ENCODE results near the gene MACROD2. TPM values are rescaled to one million over a fixed set of nuclear protein-coding genes. Genes with fewer than 3 reads are reported as not detected.

MACROD2 gene
- total and polyA plus RNA-seq, 2 of the 4 experiments (the other 2 are of a cell fraction), result not detected

DNA sequence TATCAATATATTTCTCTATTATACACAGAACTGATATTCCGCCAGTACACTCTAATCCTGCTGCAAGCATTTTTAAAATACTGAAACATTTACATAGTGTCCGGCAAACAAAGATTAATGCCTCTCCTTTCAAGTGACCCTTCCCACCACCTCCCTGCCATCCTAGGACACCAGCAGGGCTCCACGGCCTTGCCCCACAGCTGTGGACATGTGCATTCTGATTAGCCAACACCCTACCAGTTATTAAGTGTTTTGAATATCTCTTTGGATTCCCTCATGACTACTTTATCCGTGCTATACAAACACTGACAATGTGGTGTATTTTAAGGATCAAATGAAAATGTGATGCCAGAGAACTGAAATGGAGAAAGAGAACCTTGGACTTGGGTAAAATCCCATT lies 1962.8 kb downstream of the MACROD2 start:
- H3K56ac ChIP-seq (ENCODE audit: extremely low read depth, insufficient read depth, low read length), result no peak overlapping the region
- H4K91ac ChIP-seq (ENCODE audit: insufficient read depth, low read depth, low read length), result no peak overlapping the region
- H2AK9ac ChIP-seq (replicated peaks; ENCODE audit: low read depth, low read length, poor library complexity), result no peak overlapping the region
- H2BK15ac ChIP-seq (ENCODE audit: low read depth, low read length), result no peak overlapping the region
- H3K4me1 ChIP-seq (ENCODE audit: control insufficient read depth, insufficient read depth, low read length), result no peaks in the 10 kb centered on the region
- no peak overlapping the region for H3K18ac ChIP-seq (ENCODE audit: low read depth, low read length)
- in situ Hi-C loops (cut with MboI; ENCODE audit: low sequenced_read_pairs) (no loop called here), intact Hi-C loops (cut with micrococcal nuclease) (no loop called here), dilution Hi-C loops (cut with HindIII; ENCODE audit: low sequenced_read_pairs, unreplicated experiment) (no loop called here)
- no peaks in the 10 kb centered on the region for H3K27me3 ChIP-seq (ENCODE audit: control insufficient read depth, insufficient read depth, low read length)
- no peak overlapping the region for H3K4me2 ChIP-seq (ENCODE audit: low read depth, low read length)
- H2BK5ac ChIP-seq (ENCODE audit: low read depth, low read length, poor library complexity, severe bottlenecking), result no peak overlapping the region
- no peak overlapping the region for H2AK5ac ChIP-seq (ENCODE audit: low read depth, low read length)
- H3K36me3 ChIP-seq (ENCODE audit: control insufficient read depth, insufficient read depth, low read length), result no peaks in the 10 kb centered on the region
- no TSS peak for BruUV-seq (replicated peaks)
- H3K4me3 ChIP-seq (ENCODE audit: insufficient read depth, low read depth, low read length), result no peak overlapping the region
- POLR2A ChIA-PET (ENCODE audit: unreplicated experiment), result no interaction called here
- H3K9me3 ChIP-seq (ENCODE audit: control insufficient read depth, insufficient read depth, low read length), result peaks cover 4% of the 10 kb centered on the region; the same call in 1 of the 2 replicates
- H4K8ac ChIP-seq (ENCODE audit: low read depth in 2 of 2, low read length in 2 of 2), result no peak overlapping the region
- CTCF ChIA-PET, result no interaction called here
- no peak overlapping the region for H2BK20ac ChIP-seq (ENCODE audit: low read depth, low read length)
- H2AFZ ChIP-seq (replicated peaks; ENCODE audit: low read length, poor library complexity), result no peak overlapping the region
- H3K23ac ChIP-seq (ENCODE audit: low read depth, low read length), result no peak overlapping the region
- H3K79me1 ChIP-seq (ENCODE audit: low read depth in 1 of 2, low read length in 2 of 2), result no peaks in the 10 kb centered on the region
- no peak overlapping the region for H3K27ac ChIP-seq (ENCODE audit: insufficient read depth, low read length)
- H3K9me1 ChIP-seq (ENCODE audit: insufficient read depth, low read length), result no peaks in the 10 kb centered on the region
- H3K4ac ChIP-seq (ENCODE audit: low read depth, low read length), result no peak overlapping the region
- no peak overlapping the region for H2BK120ac ChIP-seq (ENCODE audit: low read depth, low read length)
- no peak overlapping the region for H4K5ac ChIP-seq (ENCODE audit: low read depth, low read length)
- no peak overlapping the region for H3K9ac ChIP-seq (ENCODE audit: low read depth, low read length)
- H4K20me1 ChIP-seq (ENCODE audit: insufficient read depth, low read length), result no peaks in the 10 kb centered on the region
- no peak overlapping the region for H3K14ac ChIP-seq (replicated peaks; ENCODE audit: low read depth, low read length)
- no peak for ATAC-seq (ENCODE audit: low read depth)
- DNase-seq, result no peak
- WGBS, 2 experiments (ENCODE audit: extremely low coverage in 2 of 2, insufficient read length in 1 of 2), result 40% methylated on average over 1 of the region's 4 CpGs; no CpG with 5 or more reads in 1 of the 2 experiments
- TF ChIP-seq RCOR1 (IDR thresholded peaks at IDR 0.05; ENCODE audit: insufficient replicate concordance, low read length) (no peak), MAFK (IDR thresholded peaks at IDR 0.05; ENCODE audit: low read depth, low read length) (no peak), RFX5 (IDR thresholded peaks at IDR 0.05; ENCODE audit: low read depth, low read length) (no peak), POLR2A (IDR thresholded peaks at IDR 0.05; ENCODE audit: low read depth, low read length) (no peak), MAZ (IDR thresholded peaks at IDR 0.05; ENCODE audit: borderline replicate concordance, low read depth, low read length) (no peak), FOS (IDR thresholded peaks at IDR 0.05; ENCODE audit: low read depth, low read length) (no peak), MXI1 (IDR thresholded peaks at IDR 0.05; ENCODE audit: borderline replicate concordance, low read depth, low read length) (no peak), CHD1 (IDR thresholded peaks at IDR 0.05; ENCODE audit: low read depth, low read length) (no peak), CEBPB (IDR thresholded peaks at IDR 0.05; ENCODE audit: low read depth, low read length) (no peak), RAD21 (IDR thresholded peaks at IDR 0.05; ENCODE audit: low read length) (no peak)
- TF ChIP-seq, protein P1, sequence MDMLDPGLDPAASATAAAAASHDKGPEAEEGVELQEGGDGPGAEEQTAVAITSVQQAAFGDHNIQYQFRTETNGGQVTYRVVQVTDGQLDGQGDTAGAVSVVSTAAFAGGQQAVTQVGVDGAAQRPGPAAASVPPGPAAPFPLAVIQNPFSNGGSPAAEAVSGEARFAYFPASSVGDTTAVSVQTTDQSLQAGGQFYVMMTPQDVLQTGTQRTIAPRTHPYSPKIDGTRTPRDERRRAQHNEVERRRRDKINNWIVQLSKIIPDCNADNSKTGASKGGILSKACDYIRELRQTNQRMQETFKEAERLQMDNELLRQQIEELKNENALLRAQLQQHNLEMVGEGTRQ (IDR thresholded peaks at IDR 0.05; ENCODE audit: low read depth, low read length), result no peak
- TF ChIP-seq, protein P2, sequence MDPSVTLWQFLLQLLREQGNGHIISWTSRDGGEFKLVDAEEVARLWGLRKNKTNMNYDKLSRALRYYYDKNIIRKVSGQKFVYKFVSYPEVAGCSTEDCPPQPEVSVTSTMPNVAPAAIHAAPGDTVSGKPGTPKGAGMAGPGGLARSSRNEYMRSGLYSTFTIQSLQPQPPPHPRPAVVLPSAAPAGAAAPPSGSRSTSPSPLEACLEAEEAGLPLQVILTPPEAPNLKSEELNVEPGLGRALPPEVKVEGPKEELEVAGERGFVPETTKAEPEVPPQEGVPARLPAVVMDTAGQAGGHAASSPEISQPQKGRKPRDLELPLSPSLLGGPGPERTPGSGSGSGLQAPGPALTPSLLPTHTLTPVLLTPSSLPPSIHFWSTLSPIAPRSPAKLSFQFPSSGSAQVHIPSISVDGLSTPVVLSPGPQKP (IDR thresholded peaks at IDR 0.05; ENCODE audit: borderline replicate concordance, low read depth, low read length), result no peak
- TF ChIP-seq, protein P3, sequence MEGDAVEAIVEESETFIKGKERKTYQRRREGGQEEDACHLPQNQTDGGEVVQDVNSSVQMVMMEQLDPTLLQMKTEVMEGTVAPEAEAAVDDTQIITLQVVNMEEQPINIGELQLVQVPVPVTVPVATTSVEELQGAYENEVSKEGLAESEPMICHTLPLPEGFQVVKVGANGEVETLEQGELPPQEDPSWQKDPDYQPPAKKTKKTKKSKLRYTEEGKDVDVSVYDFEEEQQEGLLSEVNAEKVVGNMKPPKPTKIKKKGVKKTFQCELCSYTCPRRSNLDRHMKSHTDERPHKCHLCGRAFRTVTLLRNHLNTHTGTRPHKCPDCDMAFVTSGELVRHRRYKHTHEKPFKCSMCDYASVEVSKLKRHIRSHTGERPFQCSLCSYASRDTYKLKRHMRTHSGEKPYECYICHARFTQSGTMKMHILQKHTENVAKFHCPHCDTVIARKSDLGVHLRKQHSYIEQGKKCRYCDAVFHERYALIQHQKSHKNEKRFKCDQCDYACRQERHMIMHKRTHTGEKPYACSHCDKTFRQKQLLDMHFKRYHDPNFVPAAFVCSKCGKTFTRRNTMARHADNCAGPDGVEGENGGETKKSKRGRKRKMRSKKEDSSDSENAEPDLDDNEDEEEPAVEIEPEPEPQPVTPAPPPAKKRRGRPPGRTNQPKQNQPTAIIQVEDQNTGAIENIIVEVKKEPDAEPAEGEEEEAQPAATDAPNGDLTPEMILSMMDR (conservative IDR thresholded peaks at IDR 0.05; ENCODE audit: low read depth, low read length), result no peak

All from IMR-90 (cell line).